NCI-H526 treated with DMSO at 0.1 percent for 48 hours (cell line): ENCODE measurements around the gene FSHR.

ENCODE experiments used
- DNase-seq: peaks from one replicate; lab custom pipeline; 2025; lab: John Stamatoyannopoulos, UW

Gene FSHR, protein sequence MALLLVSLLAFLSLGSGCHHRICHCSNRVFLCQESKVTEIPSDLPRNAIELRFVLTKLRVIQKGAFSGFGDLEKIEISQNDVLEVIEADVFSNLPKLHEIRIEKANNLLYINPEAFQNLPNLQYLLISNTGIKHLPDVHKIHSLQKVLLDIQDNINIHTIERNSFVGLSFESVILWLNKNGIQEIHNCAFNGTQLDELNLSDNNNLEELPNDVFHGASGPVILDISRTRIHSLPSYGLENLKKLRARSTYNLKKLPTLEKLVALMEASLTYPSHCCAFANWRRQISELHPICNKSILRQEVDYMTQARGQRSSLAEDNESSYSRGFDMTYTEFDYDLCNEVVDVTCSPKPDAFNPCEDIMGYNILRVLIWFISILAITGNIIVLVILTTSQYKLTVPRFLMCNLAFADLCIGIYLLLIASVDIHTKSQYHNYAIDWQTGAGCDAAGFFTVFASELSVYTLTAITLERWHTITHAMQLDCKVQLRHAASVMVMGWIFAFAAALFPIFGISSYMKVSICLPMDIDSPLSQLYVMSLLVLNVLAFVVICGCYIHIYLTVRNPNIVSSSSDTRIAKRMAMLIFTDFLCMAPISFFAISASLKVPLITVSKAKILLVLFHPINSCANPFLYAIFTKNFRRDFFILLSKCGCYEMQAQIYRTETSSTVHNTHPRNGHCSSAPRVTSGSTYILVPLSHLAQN

DNA sequence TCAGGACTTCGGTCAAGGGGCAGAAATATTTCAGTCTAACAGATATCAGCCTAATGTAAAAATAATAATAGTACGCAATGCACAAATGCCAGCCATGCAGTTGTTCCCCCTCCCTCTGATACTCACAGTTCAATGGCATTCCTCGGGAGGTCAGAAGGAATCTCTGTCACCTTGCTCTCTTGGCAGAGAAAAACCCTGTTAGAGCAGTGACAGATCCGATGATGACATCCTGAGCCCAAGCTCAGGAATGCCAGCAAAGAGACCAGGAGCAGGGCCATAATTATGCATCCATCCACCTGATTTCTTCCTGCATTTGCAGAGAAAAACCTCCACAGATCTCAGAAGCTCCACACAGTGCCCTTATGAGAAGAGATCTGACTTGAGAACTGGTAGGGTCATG lies at the start of gene FSHR:
FSHR (minus strand) TSS at position 376 of the 400 bp plus-strand sequence; CDS start at position 278, 98 bp downstream.
- no peak for DNase-seq

DNA sequence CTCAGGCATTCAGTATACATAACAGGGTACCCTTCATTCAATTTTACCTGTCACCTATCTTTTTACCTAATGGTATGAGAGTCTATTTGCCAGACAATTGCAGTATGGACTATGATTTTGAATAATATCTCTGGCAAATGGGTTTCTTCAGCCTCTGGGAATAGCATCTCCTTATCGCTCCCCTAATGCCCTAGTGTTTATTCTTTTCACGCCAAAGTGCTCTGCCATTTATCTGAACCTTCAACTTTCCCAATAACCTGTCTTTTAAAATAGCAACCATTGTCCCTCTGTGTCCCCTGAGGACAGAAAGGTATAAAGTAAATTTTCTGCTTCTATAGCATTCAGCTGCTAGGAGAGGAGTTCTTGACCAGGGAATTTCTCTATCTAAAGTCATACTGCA lies 45.0 kb upstream of the FSHR start:
- DNase-seq = no peak

DNA sequence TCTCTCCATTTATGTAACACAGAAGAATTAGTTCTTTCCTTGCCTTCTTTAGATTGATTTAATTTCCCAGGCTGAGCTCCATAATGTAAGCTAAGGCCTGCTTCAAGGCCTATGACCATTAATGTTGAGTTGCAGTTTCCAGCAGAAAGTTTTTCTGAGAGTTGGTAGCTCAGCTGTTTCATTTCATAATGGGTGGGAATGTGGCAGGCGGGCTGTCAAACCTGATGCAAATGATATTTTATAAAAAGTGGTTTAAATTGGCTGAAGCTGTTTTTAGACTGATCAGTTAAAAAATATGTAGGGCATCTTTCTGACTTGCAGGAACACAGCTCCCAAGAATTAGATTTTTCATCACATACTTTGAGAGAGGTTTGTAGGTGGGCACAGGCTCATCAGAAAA lies 40.4 kb upstream of the FSHR start:
- no peak for DNase-seq

DNA sequence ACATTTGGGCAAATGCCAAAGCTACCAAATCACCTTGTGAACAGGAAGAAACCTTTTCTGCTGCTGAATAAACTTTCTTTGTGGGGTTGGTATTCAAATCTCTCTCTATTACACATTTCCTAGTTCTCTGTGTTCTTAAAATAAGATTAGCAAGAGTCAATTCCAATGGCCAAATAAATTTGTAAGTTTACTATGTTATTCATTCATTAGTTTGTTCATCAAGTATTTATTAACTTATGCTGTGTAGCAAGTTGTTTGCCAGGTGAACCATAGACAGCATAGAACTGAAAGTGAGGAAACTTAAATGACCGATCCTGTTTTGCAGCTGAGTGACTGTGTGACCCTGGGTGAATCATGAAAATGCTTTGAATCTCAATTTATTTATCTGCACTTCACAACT lies 37.7 kb upstream of the FSHR start:
- no peak for DNase-seq

DNA sequence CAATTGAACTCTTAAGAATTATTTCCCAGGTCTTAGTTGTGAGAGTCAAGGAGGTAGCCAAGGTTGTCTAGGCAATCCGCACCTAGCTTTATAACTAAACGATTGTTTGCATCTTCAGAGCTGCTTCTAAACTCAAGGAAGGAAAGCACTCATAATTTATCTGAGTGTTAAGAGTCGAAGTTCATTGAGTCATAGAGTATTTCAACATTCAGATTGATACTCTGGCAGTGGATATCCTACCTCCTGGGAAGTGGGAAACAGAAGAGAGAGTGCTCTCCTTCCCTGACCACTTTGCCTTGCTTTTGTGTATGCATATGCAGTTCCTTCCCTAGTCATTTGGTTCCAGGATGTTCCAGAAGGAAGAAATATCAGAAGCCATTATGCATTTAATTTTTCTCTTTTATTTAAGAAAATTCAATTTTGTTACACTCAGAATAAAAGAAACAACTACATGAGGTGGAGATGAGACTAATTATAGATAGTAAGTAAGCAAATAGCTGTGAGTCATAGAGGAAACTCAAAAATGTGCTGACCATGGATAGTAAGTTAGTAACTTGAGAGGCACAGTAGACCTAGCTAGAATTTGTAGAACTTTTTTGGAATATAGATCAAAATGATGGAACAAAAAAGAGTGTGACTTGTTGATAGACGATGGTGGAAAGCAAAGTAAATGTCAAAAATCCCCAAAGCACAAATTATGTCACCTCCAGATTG lies 35.4 kb upstream of the FSHR start:
- no peak for DNase-seq

DNA sequence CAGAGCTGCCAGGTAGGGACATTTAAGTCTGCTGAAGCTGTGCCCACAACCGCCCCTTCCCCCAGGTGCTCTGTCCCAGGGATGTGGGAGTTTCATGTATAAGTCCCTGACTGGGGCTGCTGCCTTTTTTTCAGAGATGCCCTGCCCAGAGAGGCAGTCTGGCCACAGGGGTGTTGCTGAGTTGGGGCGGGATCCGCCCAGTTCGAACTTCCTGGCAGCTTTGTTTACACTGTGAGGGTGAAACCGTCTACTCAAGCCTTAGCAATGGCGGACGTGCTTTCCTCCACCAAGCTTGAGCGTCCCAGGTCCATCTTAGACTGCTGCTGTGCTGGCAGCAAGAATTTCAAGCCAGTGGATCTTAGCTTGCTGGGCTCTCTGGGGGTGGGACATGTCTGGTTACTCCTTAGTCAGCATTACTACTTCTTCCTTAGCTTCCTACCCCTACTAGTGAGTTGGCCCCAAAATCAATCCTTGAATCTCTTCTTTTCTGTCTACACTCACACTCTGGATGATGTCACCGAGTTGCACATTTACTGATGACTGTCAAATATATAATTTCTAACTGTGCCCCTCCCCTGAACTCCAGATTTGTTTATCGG lies 31.8 kb upstream of the FSHR start:
- DNase-seq = no peak

DNA sequence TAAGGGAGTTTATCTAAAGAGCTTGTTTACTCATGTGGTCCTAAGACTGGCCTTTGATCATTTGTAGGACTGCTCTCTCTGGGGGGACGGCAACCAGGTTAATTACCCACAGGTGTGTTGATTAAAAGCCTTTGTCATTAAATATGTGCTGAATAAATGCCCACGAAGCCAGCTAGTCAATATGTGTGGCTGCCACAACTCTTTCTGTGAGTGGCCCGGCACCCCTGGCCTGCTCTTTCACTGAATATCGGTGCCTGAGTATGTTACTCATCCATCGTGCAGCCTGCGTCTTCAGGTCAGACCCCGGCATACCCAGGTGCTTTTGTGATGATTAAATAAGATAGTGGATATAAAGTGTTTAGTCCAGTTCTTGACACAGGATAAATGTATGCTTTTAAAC lies 24.3 kb upstream of the FSHR start:
- no peak for DNase-seq

DNA sequence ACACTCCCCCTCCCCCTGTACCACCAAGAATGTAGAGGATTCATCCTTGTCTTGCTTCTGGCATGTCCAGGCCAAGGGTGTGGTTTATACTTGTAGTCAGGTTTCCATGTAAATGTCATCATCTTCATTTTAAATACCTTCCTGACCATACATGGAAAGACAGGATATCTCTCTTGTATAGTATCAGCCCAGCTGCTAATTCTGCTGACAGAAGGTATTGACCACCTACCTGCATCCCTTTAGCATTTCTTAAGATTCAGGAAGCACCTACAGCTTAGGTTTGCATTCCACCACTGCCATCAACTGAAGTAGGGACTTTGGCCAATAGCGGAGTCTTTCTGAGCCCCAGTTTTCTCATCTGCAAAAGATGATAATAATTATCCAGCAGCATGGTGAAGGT lies 22.9 kb upstream of the FSHR start:
- DNase-seq = no peak

DNA sequence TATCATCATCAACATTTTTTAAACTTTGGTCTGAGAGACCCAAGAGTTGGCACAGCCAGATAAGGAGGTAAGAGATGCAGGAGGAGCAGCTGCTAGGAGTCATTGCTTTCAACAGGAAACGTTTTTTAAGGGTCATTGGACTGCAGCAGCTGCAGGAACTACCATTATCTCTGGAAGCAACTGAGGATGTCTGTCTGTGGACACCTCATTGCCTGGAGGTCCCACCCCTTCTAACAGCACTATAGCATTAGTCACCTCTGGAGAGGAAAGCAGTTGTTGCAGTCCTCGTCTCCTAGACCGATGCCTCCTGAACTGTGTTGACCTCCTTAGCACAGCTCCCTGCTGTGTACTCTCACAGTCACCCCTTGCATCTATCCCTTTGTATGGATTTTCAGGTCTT lies 21.5 kb upstream of the FSHR start:
- no peak for DNase-seq

DNA sequence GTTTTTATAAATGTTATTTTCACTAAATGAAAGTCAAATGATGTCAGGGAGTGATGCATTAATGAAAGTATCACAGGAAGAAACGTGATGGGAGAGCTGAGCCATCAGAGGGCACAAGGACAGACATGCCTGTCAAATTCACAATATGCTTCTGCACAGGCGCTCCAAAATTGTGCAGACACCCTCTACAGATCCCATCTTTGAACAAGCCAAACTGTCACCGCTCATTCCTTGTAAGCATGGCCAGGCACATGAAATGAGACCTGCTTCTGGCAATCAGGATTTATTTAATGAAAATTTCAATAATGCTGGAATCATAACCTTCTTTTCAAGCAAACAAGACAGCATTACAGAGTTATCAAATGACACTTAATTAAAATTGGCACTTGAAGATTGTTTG lies 20.4 kb upstream of the FSHR start:
- no peak for DNase-seq

DNA sequence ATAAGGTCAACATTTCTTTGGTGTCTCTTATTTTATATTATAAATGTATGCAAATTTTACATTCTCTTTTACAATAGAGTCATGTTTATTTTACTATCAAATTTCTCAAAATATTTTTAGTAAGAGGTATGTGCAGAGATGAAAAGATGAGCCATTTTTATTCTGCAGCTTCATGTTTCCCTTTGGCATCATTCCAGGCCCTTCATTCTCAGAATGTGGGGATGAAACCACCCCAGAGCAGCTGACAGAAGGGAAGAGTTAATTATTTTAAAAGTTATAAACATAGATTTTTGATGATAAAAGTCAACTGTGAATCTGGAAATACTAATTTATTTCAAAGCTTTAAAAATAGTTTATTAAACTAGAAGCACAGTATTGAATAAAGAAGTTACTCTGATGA lies 12.8 kb upstream of the FSHR start:
- no peak for DNase-seq

DNA sequence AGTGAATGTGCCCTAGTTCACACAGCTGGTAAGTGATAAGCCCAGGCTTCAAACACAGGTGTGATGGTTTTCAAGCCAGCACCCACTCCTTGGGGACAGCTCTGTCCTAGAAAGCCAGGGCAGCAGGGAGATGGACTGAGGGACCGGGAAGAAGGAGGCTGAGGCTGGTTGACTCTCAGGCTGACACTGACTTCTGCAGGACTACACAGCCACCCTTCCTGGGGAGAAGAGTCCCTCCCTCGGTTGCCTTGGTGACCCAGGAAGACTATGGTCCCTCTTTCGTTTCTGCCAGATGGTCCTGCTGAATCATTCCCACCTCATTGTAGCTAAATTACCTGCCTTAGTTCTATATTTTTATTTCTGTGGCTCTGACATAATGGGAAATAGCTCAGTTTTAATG lies 11.3 kb upstream of the FSHR start:
- DNase-seq = no peak

DNA sequence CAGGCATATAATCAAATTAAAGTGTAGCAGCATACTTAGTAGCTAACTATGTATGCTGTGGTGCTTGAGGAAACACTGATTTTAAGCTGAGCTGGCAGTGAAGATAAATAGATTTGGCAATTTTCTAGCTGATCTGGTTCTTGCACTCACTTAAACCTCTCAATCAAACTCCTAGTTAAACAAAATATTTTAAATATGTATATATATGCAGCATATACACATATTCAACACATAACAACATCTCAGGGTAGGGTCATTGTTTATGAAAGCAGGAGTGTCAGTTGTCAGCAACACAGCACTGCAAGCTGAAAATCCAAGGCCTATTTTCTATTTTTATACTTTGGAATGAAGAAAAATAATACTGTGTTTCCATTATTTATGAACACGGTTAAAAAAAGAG lies 10.4 kb upstream of the FSHR start:
- DNase-seq = no peak

DNA sequence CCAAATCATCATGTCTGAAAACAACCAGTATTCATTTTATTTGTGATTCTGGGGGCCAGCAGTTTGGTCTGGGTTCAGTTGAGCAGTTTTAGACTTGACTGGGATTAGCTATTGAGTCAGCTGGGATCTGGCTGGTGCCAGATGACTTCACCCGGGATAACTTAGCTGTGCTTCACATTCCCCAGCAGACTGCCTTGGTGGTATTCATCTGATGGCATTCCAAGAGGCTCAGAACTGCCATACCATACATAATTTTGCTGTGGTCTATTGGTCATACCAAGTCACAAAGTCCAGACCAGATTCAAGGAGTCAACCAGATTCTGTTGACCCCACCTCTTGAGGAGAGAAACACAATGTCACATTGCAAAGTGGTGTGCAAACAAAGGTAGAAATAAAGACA lies 7.8 kb upstream of the FSHR start:
- no peak for DNase-seq

DNA sequence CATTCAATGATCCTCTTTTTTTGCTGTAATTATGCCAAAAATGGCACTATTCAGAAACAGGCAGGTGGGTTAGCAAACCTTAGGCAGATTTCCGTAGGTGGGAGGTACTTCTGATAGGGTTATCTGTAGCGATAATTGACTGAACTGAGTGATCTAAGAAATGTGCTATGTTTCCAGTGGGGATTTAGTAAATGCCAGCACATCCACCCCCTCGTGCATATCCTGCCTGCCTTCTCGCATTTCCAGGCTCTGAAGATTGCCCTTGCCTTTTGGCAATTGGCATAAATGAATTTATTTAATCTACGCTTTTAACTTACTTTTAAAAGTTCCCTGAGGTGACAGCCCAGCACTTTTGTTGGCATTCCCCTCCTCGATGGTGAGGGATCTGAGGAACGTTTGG lies 576 bp upstream of the FSHR start:
- no peak for DNase-seq

DNA sequence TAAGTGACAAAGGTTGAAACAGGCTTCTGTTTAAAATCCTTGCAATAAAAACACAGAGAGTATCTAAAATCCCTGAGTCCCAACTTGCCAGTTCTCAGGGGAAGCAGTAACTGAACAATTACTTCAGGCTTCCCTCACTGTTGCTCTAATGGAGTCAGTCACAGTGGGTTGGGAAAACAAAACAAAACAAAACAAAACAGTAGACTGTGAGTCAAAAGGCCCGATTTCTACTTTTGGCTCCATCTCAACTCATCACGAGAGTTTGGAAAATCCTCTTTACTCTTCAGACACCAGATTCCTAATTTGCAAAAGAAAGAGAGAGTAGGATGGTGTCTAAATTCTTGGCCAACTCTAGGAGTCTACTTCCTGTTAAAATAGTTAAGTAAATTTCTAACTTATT lies 1.1 kb downstream of the FSHR start:
- DNase-seq = no peak

DNA sequence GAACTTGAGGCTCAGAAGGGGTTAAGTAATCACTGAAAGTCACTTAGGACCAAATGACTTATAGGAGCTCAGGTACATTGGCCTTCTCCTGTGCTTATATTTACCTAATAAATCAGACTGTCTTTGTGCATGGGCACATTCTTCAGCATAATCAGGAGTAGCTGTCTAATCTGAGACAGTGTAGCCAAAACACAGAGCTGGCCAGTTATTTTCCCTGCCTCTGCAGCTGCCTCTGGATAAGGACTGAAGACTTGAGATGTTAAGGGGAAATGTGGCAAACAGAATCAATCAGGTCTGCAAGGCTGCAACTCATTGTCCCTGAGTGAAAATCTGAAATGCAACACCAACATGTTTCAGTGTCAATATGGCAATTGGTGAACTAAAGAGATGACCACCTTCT lies 1.5 kb downstream of the FSHR start:
- no peak for DNase-seq

DNA sequence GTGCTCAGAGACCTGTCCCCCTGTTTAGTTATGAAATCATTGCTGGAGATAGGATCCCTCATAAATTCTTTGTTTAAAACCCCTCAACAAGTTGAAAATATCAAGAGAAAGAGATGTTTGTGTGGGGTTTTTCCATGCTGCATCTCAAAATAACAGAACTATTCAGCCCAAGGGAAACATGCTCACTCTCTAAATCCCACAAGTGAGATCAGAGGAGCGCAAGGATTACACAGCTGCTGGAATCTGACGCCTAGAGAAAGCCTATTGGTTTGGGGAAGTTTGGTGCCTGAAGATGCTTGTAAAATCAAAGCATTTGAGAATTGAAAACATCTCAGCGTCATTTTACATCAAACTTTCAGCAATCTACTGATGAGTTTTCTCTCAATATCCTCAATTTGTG lies 7.9 kb downstream of the FSHR start:
- DNase-seq = no peak

DNA sequence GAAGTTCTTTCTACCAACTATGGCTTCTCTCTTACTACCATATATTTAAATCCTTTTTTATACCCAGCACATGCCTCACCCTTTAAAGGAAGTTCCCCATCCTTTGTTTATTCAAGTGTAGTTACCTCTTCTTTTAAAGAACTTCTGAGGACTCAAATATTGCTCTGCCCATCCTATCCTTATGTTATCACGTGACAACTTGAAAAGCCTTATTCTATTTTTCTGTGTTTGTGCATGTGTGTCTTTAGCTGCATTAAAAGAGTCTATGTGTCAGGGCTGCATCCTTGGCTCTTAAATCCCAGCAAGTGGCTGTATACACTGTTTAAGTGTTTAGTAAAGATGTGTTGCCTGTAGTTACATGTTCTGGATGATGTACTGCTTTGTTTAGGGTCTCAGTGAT lies 22.5 kb downstream of the FSHR start:
- DNase-seq = no peak

DNA sequence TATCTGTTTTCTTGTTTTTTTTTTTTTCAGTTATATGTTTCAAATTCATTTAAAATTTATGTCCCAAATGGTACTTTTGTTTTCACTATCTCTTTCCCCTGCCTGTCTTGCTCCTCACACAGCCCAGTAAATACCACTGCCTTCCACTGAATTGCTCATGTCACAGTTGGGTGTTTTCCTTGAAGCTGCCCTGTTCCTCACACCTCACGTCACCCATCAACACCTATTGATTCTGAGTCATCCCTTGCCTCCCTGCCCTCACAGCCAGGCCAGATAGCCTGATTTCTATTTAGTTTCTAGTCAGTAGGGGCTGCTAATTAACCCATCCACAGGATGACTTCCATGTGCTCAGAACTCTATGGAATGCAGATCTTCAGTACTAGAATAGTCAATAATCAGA lies 25.3 kb downstream of the FSHR start:
- no peak for DNase-seq

DNA sequence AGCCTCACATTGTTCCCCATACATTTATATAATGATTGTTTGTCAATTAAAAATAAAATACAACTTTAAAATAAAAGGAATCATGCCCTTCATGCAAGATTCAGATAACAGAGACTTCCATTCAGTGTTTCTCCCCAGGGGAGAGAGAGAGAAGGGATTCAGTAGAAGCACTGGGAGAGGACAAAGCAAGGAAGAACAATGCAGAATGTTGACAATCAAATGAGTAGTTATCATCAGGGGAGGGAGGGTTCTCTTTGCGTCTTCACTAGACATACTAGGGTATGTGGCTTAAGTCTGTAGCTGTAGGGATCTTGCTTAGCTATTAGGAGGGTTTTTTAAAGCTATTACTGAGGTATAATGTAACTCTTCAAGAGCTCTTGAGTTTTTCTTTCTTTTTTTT lies 30.7 kb downstream of the FSHR start:
- no peak for DNase-seq

DNA sequence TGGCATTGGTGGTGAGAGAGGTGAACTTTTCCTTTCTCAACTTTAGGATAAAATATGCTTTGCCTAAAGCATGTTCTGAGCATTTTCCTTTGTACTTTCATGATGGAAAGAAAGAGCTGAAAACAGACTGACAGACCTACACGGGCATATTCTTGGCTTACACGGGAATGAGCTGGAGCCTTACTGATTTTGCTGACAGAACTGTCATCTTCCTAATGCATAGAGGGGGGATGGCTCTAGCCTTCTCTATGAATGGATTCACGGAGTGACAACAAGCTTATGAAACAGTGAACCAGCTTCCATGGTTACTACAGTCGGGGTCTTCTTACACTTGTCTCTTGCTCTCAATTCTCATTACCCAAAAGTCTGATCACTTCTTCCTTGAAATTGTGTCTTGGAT lies 32.2 kb downstream of the FSHR start:
- DNase-seq = no peak

DNA sequence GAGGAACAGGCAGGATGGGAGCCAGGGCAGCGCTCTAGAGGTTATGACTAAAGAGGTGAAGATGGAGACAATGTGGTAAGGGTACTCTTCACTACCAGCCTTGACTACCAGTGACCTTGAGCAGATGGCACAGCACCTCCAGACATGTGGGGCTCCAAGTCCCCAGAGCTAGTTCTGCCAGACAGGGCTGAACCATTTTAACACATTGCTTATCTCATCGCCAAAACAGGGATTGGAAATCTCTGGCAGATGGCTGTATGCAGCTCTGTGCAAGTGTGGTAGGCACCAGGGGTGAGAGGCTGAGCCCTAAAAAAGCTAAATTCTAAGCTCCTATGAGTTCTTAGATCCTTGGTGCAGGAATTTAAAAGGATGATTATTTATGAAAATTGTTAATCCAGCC lies 41.3 kb downstream of the FSHR start:
- DNase-seq = no peak
